ENCODE data around the gene LRRK1. TPM values are rescaled to one million over a fixed set of nuclear protein-coding genes. Genes with fewer than 3 reads are reported as not detected.

LRRK1 gene
- total and polyA plus RNA-seq, 2 of the 13 experiments (the other 11 are each of a cell fraction or from before 2014, with no cell fraction given) = 0.13 to 1.2 TPM

DNA sequence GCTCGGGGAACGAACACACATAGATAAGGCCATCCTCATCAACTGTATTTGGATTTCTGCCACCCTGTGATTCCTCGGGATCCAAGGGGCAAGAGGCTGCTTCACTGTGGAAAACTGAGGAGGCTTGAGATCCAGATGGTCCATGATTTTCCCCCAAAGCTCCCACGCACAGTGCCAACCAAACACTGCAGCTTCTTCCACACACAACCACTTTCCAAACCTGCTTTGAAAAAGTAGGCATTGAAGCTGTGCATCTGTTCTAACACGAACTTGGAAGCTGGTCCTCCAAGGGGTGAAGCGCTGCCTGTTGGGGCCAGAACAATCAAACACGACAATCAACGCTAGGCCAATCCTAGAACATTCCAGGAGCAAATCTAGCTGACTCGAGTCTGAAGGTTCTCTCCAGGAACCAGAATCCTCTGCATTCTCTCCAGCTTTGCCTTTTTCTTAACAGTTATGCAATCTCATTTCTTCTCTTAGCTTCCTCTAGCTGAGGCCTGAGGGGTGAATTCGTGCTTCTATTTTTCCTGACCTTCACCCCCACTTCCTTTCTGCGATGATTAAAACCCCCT is 104.4 kb downstream of the LRRK1 start:
- FAIRE-seq (no peak), ATAC-seq (no peak), DNase-seq (ENCODE audit: low spot score) (no peak)
- intact Hi-C loops (cut with micrococcal nuclease; ENCODE audit: unreplicated experiment) = no loop called here
- Histone ChIP-seq H3K9me3 (ENCODE audit: low read length) (no peaks in the 10 kb centered on the region), H3K27ac (ENCODE audit: extremely low read length, insufficient read depth, low read length) (no peak overlapping the region), H3K79me2 (ENCODE audit: insufficient read depth, low read length) (no peaks in the 10 kb centered on the region), H2AFZ (ENCODE audit: low read length) (no peak overlapping the region), H3K4me2 (ENCODE audit: low read depth, low read length) (no peak overlapping the region), H3K36me3 (replicated peaks in 1 of 2; ENCODE audit: control insufficient read depth in 1 of 2, insufficient read depth in 2 of 2, low read length in 2 of 2) (no peaks in the 10 kb centered on the region), H3K4me1 (ENCODE audit: insufficient read depth, low read length) (peaks cover 34% of the 10 kb centered on the region), H3K27me3 (ENCODE audit: control insufficient read depth in 1 of 2, insufficient read depth in 2 of 2, low read length in 2 of 2) (peaks cover 12 to 91% of the 10 kb centered on the region in 2 experiments), H4K20me1 (ENCODE audit: insufficient read depth, low read length) (no peaks in the 10 kb centered on the region), H3K4me3 (replicated peaks in 1 of 3; ENCODE audit: insufficient read depth in 1 of 3, low read depth in 2 of 3, low read length in 3 of 3) (no peak overlapping the region), H3K9ac (ENCODE audit: insufficient read depth, low read depth, low read length) (no peak overlapping the region)
- in situ Hi-C loops (cut with HindIII; ENCODE audit: extremely low pct_ligation_motif_present, low pct_unique_long_range_greater_than_20kb) = loop anchor here (25.0 kb wide), 1 partner anchor 361 kb away; no protein-coding TSS in a partner anchor
- ChIA-PET POLR2A (interaction anchor here (1.2 to 1.4 kb wide), 2 partner anchors 46 to 47 kb away, joined by 3 to 4 read pairs; no protein-coding TSS in a partner anchor), CTCF (ENCODE audit: low intra/inter-chr PET ratio, low total read pairs) (no interaction called here)
- 41% methylated on average over 10 of the region's 11 CpGs for WGBS (ENCODE audit: low lambda C conversion rate)
- TF ChIP-seq NR3C1 (CRISPR knock-in tag; IDR thresholded peaks at IDR 0.05) = no peak
- no peak for TF ChIP-seq NBN (conservative IDR thresholded peaks at IDR 0.05)
- TF ChIP-seq TBP (CRISPR knock-in tag; IDR thresholded peaks at IDR 0.05) = no peak
- TF ChIP-seq ATM (IDR thresholded peaks at IDR 0.05; ENCODE audit: borderline replicate concordance) = no peak
- no peak for TF ChIP-seq ZNF891 (CRISPR knock-in tag; IDR thresholded peaks at IDR 0.05)
- TF ChIP-seq HOXA3 (CRISPR knock-in tag; IDR thresholded peaks at IDR 0.05) = no peak
- no peak for TF ChIP-seq HOXA9 (CRISPR knock-in tag; IDR thresholded peaks at IDR 0.05; ENCODE audit: borderline replicate concordance)
- no peak for TF ChIP-seq SMARCE1 (IDR thresholded peaks at IDR 0.05; ENCODE audit: borderline replicate concordance)
- no peak for TF ChIP-seq CHCHD3 (CRISPR knock-in tag; IDR thresholded peaks at IDR 0.05)
- no peak for TF ChIP-seq MIXL1 (CRISPR knock-in tag; IDR thresholded peaks at IDR 0.05)
- TF ChIP-seq ZNF335 (CRISPR knock-in tag; IDR thresholded peaks at IDR 0.05) = no peak
- TF ChIP-seq NFRKB (IDR thresholded peaks at IDR 0.05) = no peak
- TF ChIP-seq ERF (CRISPR knock-in tag; IDR thresholded peaks at IDR 0.05) = no peak
- no peak for TF ChIP-seq SYNCRIP (IDR thresholded peaks at IDR 0.05; ENCODE audit: insufficient read depth, low read depth, low read length)
- no peak for TF ChIP-seq TEAD2 (CRISPR knock-in tag; IDR thresholded peaks at IDR 0.05)
- no TSS peak for BruUV-seq (replicated peaks)
